ENCODE results near the gene FXYD1. TPM values are rescaled to one million over a fixed set of nuclear protein-coding genes. Genes with fewer than 3 reads are reported as not detected.

FXYD1 gene
- polyA plus RNA-seq, 1 of the 3 experiments (the other 2 are of a cell fraction) = 0.12 TPM

DNA sequence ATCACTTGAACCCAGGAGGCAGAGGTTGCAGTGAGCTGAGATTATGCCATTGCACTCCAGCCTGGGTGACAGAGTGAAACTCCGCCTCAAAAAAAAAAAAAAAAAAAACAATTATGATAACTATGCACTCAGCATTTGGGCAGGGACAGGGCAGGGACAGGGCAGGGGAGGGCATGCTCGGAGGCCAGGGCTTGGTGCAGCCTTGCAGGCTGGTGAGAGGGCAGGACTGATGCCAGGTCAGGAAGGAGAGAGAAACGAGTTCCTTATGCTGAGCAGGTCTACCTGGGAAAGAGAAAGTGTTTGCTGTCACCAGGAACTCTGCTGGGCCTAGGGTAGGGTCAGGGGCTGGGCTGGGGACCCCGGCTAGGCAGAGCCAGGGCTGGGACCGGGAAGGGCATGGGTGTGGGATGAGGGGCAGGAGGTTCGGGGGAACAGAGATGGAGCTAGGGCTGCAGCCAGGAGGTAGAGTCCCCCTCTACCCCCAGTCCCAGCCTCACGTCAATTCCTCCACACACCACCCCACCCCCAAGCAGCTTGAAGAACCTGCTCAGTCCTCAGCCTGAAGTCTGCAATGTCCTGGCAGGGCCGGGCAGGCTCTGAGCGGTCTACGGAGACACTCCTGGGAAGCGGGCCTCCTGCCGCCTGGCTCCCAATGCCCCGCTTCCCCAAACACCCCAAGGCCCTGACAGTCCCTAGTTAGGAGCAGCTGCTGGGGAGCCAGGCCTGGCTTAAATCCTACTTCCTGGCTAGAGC is 20.2 kb upstream of the FXYD1 start:
- POLR2A ChIA-PET = no interaction called here
- Histone ChIP-seq H3K9me3 (no peaks in the 10 kb centered on the region), H3K27ac (ENCODE audit: low read depth in 2 of 2, low read length in 1 of 2) (no peak overlapping the region), H3K4me3 (ENCODE audit: low read depth in 2 of 2, low read length in 1 of 2) (no peak overlapping the region), H3K79me2 (ENCODE audit: insufficient read depth) (no peaks in the 10 kb centered on the region), H3K4me2 (no peak overlapping the region), H3K9me2 (no peaks in the 10 kb centered on the region), H2AFZ (ENCODE audit: low read depth) (no peak overlapping the region), H3K27me3 (ENCODE audit: insufficient read depth) (no peaks in the 10 kb centered on the region; the same call in 1 of the 2 replicates), H3K36me3 (replicated peaks in 1 of 2; ENCODE audit: control insufficient read depth in 1 of 2, insufficient read depth in 2 of 2, low read length in 1 of 2) (no peaks in the 10 kb centered on the region), H3K9ac (no peak overlapping the region), H3K4me1 (ENCODE audit: control insufficient read depth in 1 of 2, insufficient read depth in 2 of 2, low read depth in 1 of 2, low read length in 1 of 2) (peaks cover 0 to 8% of the 10 kb centered on the region in 2 experiments; a peak in 1 of 4 replicates), H4K20me1 (ENCODE audit: insufficient read depth) (no peaks in the 10 kb centered on the region), H3F3A (replicated peaks; ENCODE audit: insufficient read depth) (no peaks in the 10 kb centered on the region)
- 73% methylated on average over 6 of the region's 13 CpGs for WGBS (ENCODE audit: low lambda C conversion rate)
- no peak for DNase-seq
- CTCF ChIA-PET = interaction anchor here (1.7 to 2.8 kb wide), 3 partner anchors 17 to 52 kb away, joined by 9 to 14 read pairs (median 12); partner anchors contain the start of genes FXYD7 and LGI4
- no peak for TF ChIP-seq CHD2 (IDR thresholded peaks at IDR 0.05; ENCODE audit: low read length, partially characterized antibody)

DNA sequence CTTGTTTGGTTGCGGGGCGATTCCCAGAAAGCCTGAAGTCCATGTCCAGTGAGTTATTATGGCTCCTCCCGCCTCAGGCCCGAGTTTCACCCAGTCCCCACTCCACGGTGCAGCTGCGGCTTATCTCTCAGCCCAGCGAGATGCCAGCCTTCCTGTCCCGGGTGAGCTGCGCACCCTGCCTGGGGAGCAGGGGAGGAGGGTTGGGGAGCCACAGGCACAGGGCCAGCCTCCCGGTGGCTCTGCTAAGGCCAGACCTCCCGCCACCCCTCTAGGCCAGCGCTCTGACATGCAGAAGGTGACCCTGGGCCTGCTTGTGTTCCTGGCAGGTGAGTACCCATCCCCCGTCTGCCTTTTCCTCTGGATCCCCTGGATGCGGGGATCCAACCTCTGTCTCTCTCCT is 19.5 kb upstream of the FXYD1 start:
- Histone ChIP-seq H3K9me3 (no peaks in the 10 kb centered on the region), H3K27ac (ENCODE audit: low read depth in 2 of 2, low read length in 1 of 2) (no peak overlapping the region), H4K20me1 (ENCODE audit: insufficient read depth) (no peaks in the 10 kb centered on the region), H3F3A (replicated peaks; ENCODE audit: insufficient read depth) (no peaks in the 10 kb centered on the region), H3K9ac (no peak overlapping the region), H3K4me3 (ENCODE audit: low read depth in 2 of 2, low read length in 1 of 2) (no peak overlapping the region), H3K4me2 (no peak overlapping the region), H2AFZ (ENCODE audit: low read depth) (no peak overlapping the region), H3K4me1 (ENCODE audit: control insufficient read depth in 1 of 2, insufficient read depth in 2 of 2, low read depth in 1 of 2, low read length in 1 of 2) (peaks cover 0 to 8% of the 10 kb centered on the region in 2 experiments; a peak in 1 of 4 replicates), H3K36me3 (replicated peaks in 1 of 2; ENCODE audit: control insufficient read depth in 1 of 2, insufficient read depth in 2 of 2, low read length in 1 of 2) (no peaks in the 10 kb centered on the region), H3K27me3 (ENCODE audit: insufficient read depth) (no peaks in the 10 kb centered on the region; the same call in 1 of the 2 replicates), H3K79me2 (ENCODE audit: insufficient read depth) (no peaks in the 10 kb centered on the region), H3K9me2 (no peaks in the 10 kb centered on the region)
- ChIA-PET POLR2A (no interaction called here), CTCF (interaction anchor here (0.9 to 2.8 kb wide), 4 partner anchors 16 to 52 kb away, joined by 3 to 14 read pairs (median 10); partner anchors contain the start of genes FXYD7 and LGI4)
- TF ChIP-seq EZH2phosphoT487 (IDR thresholded peaks at IDR 0.05; ENCODE audit: borderline replicate concordance, low read depth) (no peak), POLR2AphosphoS5 (IDR thresholded peaks at IDR 0.05; ENCODE audit: low read depth, low read length) (no peak), RCOR1 (IDR thresholded peaks at IDR 0.05; ENCODE audit: low read length) (no peak), FOXJ3 (CRISPR knock-in tag; IDR thresholded peaks at IDR 0.05) (no peak), YY1 (IDR thresholded peaks at IDR 0.05; ENCODE audit: low read depth) (no peak), MXI1 (IDR thresholded peaks at IDR 0.05; ENCODE audit: low read depth, low read length) (no peak)
- no peak for DNase-seq
- 81% methylated on average over 14 of the region's 14 CpGs for WGBS (ENCODE audit: low lambda C conversion rate)

DNA sequence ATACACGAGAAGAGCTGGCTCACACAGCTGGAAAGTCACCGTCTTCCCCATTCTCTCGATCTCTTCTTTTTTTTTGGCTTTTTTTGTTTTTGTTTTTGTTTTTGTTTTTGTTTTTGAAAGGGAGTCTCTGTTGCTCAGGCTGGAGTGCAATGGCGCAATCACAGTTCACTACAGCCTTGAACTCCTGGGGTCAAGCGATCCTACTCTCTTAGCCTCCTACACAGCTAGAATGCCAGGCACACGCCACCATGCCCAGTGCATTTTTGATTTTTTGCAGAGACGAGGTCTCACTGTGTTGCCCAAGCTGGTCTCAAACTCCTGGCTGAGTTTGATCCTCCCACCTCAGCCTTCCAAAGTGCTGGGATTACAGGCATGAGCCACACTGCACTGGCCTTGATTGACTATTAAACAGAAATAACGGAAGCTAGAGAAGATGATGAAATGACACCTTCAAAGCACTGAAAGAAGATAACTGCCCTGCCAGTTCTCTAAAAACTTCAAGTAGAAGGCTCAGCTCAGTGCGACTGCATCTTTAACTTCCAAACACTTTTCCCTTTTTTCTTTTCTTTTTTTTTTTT is 19.0 kb upstream of the FXYD1 start:
- no peak overlapping the region for H3K4me2 ChIP-seq
- ChIA-PET POLR2A (no interaction called here), CTCF (interaction anchor here (0.9 to 2.8 kb wide), 4 partner anchors 16 to 53 kb away, joined by 3 to 14 read pairs (median 10); partner anchors contain the start of genes FXYD7 and LGI4)
- no peak overlapping the region for H3K9ac ChIP-seq
- H3F3A ChIP-seq (replicated peaks; ENCODE audit: insufficient read depth) = no peaks in the 10 kb centered on the region
- no peak overlapping the region for H3K27ac ChIP-seq (ENCODE audit: low read depth in 2 of 2, low read length in 1 of 2)
- peaks cover 0 to 12% of the 10 kb centered on the region in 2 experiments; a peak in 1 of 4 replicates for H3K4me1 ChIP-seq (ENCODE audit: control insufficient read depth in 1 of 2, insufficient read depth in 2 of 2, low read depth in 1 of 2, low read length in 1 of 2)
- H3K9me2 ChIP-seq = no peaks in the 10 kb centered on the region
- no peak for DNase-seq
- H3K4me3 ChIP-seq (ENCODE audit: low read depth in 2 of 2, low read length in 1 of 2) = no peak overlapping the region
- no peaks in the 10 kb centered on the region; the same call in 1 of the 2 replicates for H3K27me3 ChIP-seq (ENCODE audit: insufficient read depth)
- WGBS (ENCODE audit: low lambda C conversion rate) = 89% methylated on average over 9 of the region's 9 CpGs
- H4K20me1 ChIP-seq (ENCODE audit: insufficient read depth) = no peaks in the 10 kb centered on the region
- no peaks in the 10 kb centered on the region for H3K9me3 ChIP-seq
- no peaks in the 10 kb centered on the region for H3K79me2 ChIP-seq (ENCODE audit: insufficient read depth)
- H3K36me3 ChIP-seq (replicated peaks in 1 of 2; ENCODE audit: control insufficient read depth in 1 of 2, insufficient read depth in 2 of 2, low read length in 1 of 2) = no peaks in the 10 kb centered on the region
- no peak overlapping the region for H2AFZ ChIP-seq (ENCODE audit: low read depth)
- TF ChIP-seq RCOR1 (IDR thresholded peaks at IDR 0.05; ENCODE audit: low read length) = no peak
- TF ChIP-seq TAF1 (IDR thresholded peaks at IDR 0.05; ENCODE audit: borderline replicate concordance, low read depth, low read length) = no peak
- TF ChIP-seq, protein P1, sequence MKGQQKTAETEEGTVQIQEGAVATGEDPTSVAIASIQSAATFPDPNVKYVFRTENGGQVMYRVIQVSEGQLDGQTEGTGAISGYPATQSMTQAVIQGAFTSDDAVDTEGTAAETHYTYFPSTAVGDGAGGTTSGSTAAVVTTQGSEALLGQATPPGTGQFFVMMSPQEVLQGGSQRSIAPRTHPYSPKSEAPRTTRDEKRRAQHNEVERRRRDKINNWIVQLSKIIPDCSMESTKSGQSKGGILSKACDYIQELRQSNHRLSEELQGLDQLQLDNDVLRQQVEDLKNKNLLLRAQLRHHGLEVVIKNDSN (IDR thresholded peaks at IDR 0.05; ENCODE audit: borderline replicate concordance, low read depth) = no peak
- TF ChIP-seq, protein P2, sequence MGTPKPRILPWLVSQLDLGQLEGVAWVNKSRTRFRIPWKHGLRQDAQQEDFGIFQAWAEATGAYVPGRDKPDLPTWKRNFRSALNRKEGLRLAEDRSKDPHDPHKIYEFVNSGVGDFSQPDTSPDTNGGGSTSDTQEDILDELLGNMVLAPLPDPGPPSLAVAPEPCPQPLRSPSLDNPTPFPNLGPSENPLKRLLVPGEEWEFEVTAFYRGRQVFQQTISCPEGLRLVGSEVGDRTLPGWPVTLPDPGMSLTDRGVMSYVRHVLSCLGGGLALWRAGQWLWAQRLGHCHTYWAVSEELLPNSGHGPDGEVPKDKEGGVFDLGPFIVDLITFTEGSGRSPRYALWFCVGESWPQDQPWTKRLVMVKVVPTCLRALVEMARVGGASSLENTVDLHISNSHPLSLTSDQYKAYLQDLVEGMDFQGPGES (IDR thresholded peaks at IDR 0.05; ENCODE audit: low read depth, low read length) = no peak
- TF ChIP-seq, protein P3, sequence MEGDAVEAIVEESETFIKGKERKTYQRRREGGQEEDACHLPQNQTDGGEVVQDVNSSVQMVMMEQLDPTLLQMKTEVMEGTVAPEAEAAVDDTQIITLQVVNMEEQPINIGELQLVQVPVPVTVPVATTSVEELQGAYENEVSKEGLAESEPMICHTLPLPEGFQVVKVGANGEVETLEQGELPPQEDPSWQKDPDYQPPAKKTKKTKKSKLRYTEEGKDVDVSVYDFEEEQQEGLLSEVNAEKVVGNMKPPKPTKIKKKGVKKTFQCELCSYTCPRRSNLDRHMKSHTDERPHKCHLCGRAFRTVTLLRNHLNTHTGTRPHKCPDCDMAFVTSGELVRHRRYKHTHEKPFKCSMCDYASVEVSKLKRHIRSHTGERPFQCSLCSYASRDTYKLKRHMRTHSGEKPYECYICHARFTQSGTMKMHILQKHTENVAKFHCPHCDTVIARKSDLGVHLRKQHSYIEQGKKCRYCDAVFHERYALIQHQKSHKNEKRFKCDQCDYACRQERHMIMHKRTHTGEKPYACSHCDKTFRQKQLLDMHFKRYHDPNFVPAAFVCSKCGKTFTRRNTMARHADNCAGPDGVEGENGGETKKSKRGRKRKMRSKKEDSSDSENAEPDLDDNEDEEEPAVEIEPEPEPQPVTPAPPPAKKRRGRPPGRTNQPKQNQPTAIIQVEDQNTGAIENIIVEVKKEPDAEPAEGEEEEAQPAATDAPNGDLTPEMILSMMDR (IDR thresholded peaks at IDR 0.05) = no peak
- no peak for TF ChIP-seq MXI1 (IDR thresholded peaks at IDR 0.05; ENCODE audit: low read depth, low read length)
- no peak for TF ChIP-seq FOXJ3 (CRISPR knock-in tag; IDR thresholded peaks at IDR 0.05)
- TF ChIP-seq NRF1 (IDR thresholded peaks at IDR 0.05; ENCODE audit: low read depth, low read length) = no peak
- no peak for TF ChIP-seq SMC3 (IDR thresholded peaks at IDR 0.05; ENCODE audit: low read depth, low read length)
- no peak for TF ChIP-seq FOXM1 (IDR thresholded peaks at IDR 0.05; ENCODE audit: low read depth)
- no peak for TF ChIP-seq EP300 (IDR thresholded peaks at IDR 0.05; ENCODE audit: borderline replicate concordance in 1 of 2, low read depth in 1 of 2, low read length in 1 of 2)
- no peak for TF ChIP-seq TEAD4 (IDR thresholded peaks at IDR 0.05; ENCODE audit: borderline replicate concordance, insufficient read depth)

All from SK-N-SH (cell line).